Measurements from ENCODE around the gene EDC3.
"Not testable (repeated sequence)": the region's sequence is repeated elsewhere in the genome, so short reads cannot be mapped to it uniquely, and the experiment has no call there.

EDC3 gene

GRCh38 chr15:74630284-74631086, 65.3 kb downstream of the EDC3 start:
- H3K4me3 ChIP-seq (replicated peaks; ENCODE audit: low read depth, low read length) = no peak overlapping the region
- TF ChIP-seq CTCF (IDR thresholded peaks at IDR 0.05; ENCODE audit: low read length, missing control alignments) = no peak
- no peak for DNase-seq (ENCODE audit: low read depth)

GRCh38 chr15:74629696-74630095, 66.1 kb downstream of the EDC3 start:
- H3K4me3 ChIP-seq (replicated peaks; ENCODE audit: low read depth, low read length); DNase-seq (ENCODE audit: low read depth): not testable (repeated sequence)

DNA sequence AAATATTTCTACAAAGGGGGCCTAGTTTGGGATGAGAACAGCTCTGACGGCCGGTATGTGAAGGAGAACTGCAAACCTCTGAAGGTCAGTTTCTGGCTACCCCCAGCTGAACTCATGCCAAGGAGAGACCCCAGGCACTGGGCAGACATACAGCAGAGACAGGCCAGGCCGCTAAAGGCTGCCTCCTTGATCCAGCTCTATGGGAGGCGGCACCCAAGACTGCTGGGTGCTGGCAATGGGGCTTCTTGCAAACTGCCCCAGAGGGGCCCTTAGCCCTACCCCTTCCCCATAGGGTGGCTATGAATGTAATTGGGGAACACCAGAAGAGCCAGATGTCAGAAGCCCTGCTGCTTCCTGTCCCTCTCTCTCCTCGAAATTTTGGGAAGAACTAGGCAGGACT, 66.9 kb downstream of the EDC3 start:
- H3K4me3 ChIP-seq (replicated peaks; ENCODE audit: low read depth, low read length) = no peak overlapping the region
- no peak for TF ChIP-seq CTCF (IDR thresholded peaks at IDR 0.05; ENCODE audit: low read length, missing control alignments)
- DNase-seq (ENCODE audit: low read depth) = no peak

DNA sequence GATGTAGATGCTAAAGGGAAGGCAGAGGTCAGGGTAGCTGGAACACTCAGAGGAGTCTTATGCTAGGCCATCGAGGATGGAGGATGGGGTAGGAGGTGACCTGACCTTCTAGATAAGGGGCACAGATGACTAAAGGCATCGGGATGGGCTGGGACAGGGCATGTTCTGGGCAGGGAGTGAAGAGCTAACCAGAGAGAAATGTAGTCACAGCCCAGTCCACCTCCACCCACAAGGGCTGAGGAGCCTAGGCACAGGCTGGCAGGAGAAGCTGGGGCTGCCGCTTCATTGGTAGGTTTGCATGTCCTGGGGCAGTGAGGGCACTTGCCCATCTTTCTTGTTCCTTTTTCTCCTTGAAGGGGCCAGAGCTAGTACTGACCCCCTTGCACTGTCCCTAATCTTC, 67.6 kb downstream of the EDC3 start:
- no peak overlapping the region for H3K4me3 ChIP-seq (replicated peaks; ENCODE audit: low read depth, low read length)
- TF ChIP-seq CTCF (IDR thresholded peaks at IDR 0.05; ENCODE audit: low read length, missing control alignments) = no peak
- no peak for DNase-seq (ENCODE audit: low read depth)

- TF ChIP-seq CTCF (IDR thresholded peaks at IDR 0.05; ENCODE audit: low read length, missing control alignments) = no peak
- no peak overlapping the region for H3K4me3 ChIP-seq (replicated peaks; ENCODE audit: low read depth, low read length)
Observed at GRCh38 chr15:74627766-74628165, 68.1 kb downstream of the EDC3 start.

GRCh38 chr15:74626752-74627692, 68.8 kb downstream of the EDC3 start:
- no peak overlapping the region for H3K4me3 ChIP-seq (replicated peaks; ENCODE audit: low read depth, low read length)
- no peak for DNase-seq (ENCODE audit: low read depth)

More at GRCh38 chr15:74627766-74628165, 68.1 kb downstream of the EDC3 start:
- no peak for DNase-seq (ENCODE audit: low read depth)

More at GRCh38 chr15:74626752-74627692, 68.8 kb downstream of the EDC3 start:
- no peak for TF ChIP-seq CTCF (IDR thresholded peaks at IDR 0.05; ENCODE audit: low read length, missing control alignments)

All from fibroblast of pulmonary artery (primary cell).